Measurements from ENCODE around the gene TP53I3.

DNA sequence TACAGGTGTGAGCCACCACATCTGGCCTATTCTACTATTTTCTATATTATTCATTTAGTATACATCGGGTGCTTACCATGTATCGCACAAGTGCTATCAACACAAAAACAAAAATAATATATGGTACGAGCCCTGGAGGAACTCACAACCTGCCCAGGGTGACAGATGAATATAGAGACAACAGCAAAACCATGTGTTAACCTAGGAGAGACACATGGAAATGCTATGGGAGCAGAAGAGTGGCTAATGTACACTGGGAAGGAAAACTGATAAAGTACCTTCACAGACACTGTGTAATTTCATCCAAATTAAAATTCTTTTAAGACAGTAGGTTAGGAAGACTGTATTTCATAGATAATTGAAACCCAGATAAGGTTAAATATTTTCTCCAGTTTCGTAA lies 12.4 kb downstream of the TP53I3 start:
- no peak for TF ChIP-seq CTCF (IDR thresholded peaks at IDR 0.05 in 4 of 5, conservative IDR thresholded peaks at IDR 0.05 in 1 of 5)
- TF ChIP-seq POLR2A (IDR thresholded peaks at IDR 0.05) = no peak
